Measurements from ENCODE around the gene TBL1XR1.

The TBL1XR1 gene

DNA sequence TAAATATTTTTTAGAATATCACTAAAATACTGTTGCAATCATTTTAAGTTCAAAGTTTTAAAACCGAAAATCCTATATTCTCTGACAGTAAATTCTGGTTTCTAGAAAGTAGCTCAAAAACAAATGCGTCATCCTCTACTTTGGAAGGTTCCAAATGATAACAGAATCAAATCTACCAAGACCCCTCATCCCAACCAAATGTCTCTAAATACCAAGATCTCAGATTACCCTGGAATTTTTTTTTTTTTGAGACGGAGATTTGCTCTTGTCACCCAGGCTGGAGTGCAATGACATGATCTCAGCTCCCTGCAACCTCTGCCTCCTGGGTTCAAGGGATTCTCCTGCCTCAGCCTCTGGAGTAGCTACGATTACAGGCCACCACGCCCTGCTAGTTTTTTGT lies 16.8 kb downstream of the TBL1XR1 start:
- H3K4me3 ChIP-seq (ENCODE audit: low read length), result no peak overlapping the region
- no peak for DNase-seq (ENCODE audit: low read depth)
- TF ChIP-seq, protein P1, sequence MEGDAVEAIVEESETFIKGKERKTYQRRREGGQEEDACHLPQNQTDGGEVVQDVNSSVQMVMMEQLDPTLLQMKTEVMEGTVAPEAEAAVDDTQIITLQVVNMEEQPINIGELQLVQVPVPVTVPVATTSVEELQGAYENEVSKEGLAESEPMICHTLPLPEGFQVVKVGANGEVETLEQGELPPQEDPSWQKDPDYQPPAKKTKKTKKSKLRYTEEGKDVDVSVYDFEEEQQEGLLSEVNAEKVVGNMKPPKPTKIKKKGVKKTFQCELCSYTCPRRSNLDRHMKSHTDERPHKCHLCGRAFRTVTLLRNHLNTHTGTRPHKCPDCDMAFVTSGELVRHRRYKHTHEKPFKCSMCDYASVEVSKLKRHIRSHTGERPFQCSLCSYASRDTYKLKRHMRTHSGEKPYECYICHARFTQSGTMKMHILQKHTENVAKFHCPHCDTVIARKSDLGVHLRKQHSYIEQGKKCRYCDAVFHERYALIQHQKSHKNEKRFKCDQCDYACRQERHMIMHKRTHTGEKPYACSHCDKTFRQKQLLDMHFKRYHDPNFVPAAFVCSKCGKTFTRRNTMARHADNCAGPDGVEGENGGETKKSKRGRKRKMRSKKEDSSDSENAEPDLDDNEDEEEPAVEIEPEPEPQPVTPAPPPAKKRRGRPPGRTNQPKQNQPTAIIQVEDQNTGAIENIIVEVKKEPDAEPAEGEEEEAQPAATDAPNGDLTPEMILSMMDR (conservative IDR thresholded peaks at IDR 0.05; ENCODE audit: low read depth, low read length), result no peak

DNA sequence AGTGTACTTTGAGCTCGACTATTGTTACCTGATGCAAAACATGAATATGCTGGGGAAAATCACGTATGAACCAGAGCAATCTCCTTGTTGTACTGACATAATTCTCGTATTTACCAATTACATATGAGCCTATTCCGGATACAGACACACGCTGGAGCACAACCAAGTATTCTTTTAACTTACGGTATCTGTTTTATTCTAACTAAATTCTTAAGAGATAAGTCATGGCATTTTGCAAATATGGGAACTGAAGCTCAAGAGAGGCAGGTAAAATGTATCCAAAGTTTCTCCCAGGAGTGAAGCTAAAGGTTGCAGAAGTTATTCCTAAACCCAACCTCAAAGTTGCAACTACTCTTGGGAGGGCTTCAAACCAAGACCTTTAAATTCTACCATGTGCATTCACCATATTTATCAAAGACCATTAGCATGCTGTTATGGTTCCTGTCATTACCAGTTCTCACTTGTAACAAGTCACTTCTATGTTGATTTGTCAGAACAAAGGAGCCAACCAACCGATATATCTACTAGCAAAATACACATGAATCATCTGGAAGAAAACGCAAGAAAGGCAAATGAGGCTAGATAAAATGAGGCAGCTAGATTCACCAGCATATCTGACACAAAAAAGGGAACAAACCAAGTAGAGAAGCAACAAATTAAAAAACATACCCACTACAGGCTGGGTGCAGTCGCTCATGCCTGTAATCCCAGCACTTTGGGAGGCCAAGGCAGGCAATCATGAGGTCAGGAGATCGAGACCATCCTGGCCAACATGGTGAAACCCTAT lies 17.8 kb downstream of the TBL1XR1 start:
- DNase-seq (ENCODE audit: low read depth), result no peak
- no peak overlapping the region for H3K4me3 ChIP-seq (ENCODE audit: low read length)
- TF ChIP-seq, protein P1 (conservative IDR thresholded peaks at IDR 0.05; ENCODE audit: low read depth, low read length), result no peak

DNA sequence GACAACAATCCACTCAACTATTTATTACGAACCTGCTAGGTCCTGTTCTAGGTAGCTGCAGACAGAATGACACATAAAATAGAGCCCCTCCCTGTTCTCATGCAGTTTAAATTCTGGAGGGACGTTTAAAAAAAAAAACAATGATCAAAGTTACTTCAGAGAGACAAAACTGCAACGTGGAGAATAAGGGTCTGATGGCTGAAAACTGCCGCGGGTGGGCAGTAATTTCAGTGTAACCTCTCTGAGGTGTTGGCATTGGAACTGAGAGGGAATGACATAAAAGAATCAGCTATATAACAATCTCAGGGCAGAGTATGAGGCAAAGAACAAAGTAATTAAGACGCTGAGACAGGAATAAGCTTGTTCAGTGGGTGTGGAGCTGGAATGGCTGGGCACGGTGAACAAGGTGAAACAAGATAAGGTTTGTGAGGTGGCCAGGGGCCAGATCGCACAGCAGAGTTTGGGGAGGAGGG lies 19.5 kb downstream of the TBL1XR1 start:
- no peak for DNase-seq (ENCODE audit: low read depth)
- no peak overlapping the region for H3K4me3 ChIP-seq (ENCODE audit: low read length)
- TF ChIP-seq, protein P1 (conservative IDR thresholded peaks at IDR 0.05; ENCODE audit: low read depth, low read length), result no peak

DNA sequence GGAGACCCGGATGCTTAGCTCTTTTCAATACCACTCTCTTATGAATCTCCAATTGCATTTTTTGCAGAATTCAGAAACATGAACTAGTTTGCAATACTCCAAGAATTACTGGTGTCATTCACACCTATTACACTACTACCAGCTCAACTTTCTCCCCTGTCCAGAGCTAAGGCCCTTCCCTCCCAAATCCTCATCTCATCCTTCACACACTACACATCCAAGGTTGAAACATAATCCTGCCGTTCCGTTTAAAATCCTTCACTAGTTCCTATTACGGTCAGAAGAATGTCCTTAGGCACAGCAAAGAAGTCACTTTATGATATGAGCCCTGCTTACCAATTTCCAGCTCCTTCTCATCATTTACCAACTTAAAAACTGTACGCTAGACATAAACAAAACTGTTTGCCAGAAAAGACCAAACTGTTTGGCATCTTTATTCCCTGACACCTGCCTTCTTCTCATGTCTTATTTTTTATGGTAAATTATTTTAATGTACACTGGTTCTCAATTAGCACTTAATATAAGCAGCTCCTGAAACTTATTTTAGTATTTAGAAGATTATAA lies 22.6 kb downstream of the TBL1XR1 start:
- DNase-seq (ENCODE audit: low read depth), result no peak
- no peak overlapping the region for H3K4me3 ChIP-seq (ENCODE audit: low read length)
- TF ChIP-seq, protein P1 (conservative IDR thresholded peaks at IDR 0.05; ENCODE audit: low read depth, low read length), result no peak

DNA sequence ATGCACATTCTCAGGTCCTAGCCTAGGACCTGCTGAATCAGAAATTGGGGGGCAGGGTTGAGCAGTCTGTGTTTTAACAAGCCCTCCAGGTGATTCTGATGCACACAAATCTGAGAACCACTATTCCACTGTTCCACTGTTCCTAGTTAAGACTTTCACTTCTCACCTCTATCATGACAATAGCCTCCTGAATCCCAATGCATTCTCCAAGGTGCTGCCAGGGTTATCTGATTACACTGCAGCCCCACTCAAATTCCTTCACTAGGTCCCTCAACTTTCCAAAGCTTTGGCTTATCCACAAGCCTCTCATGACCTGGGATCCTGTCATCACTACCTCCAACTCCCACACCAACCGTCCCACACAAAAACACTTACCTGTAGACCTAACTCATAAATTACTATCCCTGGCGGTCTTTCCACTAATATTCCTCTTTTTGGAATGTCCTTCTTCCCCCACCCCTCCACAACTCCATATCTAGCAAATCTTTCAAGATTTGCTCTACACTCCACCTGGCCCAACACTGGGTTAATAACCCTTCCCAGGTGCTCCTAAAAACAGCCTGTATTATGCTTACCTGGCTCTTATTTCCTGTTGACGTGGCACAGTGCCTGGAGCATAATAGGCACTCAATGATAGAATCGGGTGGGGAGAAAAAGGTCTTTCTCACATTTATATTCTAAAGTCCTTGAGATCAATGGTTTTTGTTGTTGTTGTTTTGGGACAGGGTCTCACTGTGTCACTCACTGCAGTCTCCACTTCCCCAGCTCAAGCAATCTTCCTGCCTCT lies 27.2 kb downstream of the TBL1XR1 start:
- no peak overlapping the region for H3K4me3 ChIP-seq (ENCODE audit: low read length)

DNA sequence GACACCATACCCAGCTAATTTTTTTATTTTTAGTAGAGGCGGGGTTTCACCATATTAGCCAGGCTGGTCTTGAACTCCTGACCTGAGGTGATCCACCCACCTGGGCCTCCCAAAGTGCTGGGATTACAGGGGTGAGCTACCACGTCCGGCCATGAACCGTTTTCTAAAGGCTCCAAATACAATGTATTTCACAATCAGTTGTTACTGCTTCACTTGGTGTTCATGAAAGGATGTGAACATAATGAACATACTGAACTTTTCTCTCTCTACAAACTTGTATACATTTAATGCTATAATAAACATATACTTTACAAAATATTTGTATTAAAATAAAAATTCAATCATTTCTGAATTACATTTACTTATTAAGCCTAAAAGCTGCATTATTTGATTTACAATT lies 28.9 kb downstream of the TBL1XR1 start:
- TF ChIP-seq, protein P1 (conservative IDR thresholded peaks at IDR 0.05; ENCODE audit: low read depth, low read length), result no peak
- no peak overlapping the region for H3K4me3 ChIP-seq (ENCODE audit: low read length)
- DNase-seq (ENCODE audit: low read depth), result no peak

More for the DNA sequence above, 27.2 kb downstream of the TBL1XR1 start:
- TF ChIP-seq, protein P1 (conservative IDR thresholded peaks at IDR 0.05; ENCODE audit: low read depth, low read length), result no peak
- DNase-seq (ENCODE audit: low read depth), result no peak
